ENCODE results near the gene IMMP2L. TPM values are rescaled to one million over a fixed set of nuclear protein-coding genes. Genes with fewer than 3 reads are reported as not detected.

The IMMP2L gene
- total and polyA plus RNA-seq, 2 of the 13 experiments (the other 11 are each of a cell fraction or from before 2014, with no cell fraction given) = 7.8 to 16.9 TPM

- TF ChIP-seq SNAPC4 (CRISPR knock-in tag; IDR thresholded peaks at IDR 0.05) = no peak
- TF ChIP-seq FOXP4 (CRISPR knock-in tag; IDR thresholded peaks at IDR 0.05) = no peak
- TF ChIP-seq PAF1 (CRISPR knock-in tag; IDR thresholded peaks at IDR 0.05) = no peak
- no peak for TF ChIP-seq ISL2 (CRISPR knock-in tag; IDR thresholded peaks at IDR 0.05)
Observed at GRCh38 chr7:111057066-111057465, 505.2 kb downstream of the IMMP2L start (continued).

- ATAC-seq (no peak), FAIRE-seq (no peak)
- intact Hi-C loops (cut with micrococcal nuclease; ENCODE audit: unreplicated experiment) = no loop called here
- TF ChIP-seq ZNF136 (CRISPR knock-in tag; IDR thresholded peaks at IDR 0.05; ENCODE audit: low read depth) (no peak), ZBTB37 (CRISPR knock-in tag; IDR thresholded peaks at IDR 0.05) (no peak), E2F2 (CRISPR knock-in tag; IDR thresholded peaks at IDR 0.05; ENCODE audit: borderline replicate concordance) (no peak), MAFK (conservative IDR thresholded peaks at IDR 0.05 in 1 of 2, IDR thresholded peaks at IDR 0.05 in 1 of 2; ENCODE audit: low read length in 2 of 2) (peak; percentile 92 to 96), PATZ1 (CRISPR knock-in tag; IDR thresholded peaks at IDR 0.05) (no peak), TGIF2 (CRISPR knock-in tag; IDR thresholded peaks at IDR 0.05) (no peak)
Observed at GRCh38 chr7:111056371-111056770, 505.9 kb downstream of the IMMP2L start.

More at GRCh38 chr7:111056371-111056770, 505.9 kb downstream of the IMMP2L start:
- no peaks in the 10 kb centered on the region for H3K4me1 ChIP-seq (ENCODE audit: insufficient read depth, low read length)
- H3K36me3 ChIP-seq (replicated peaks in 1 of 2; ENCODE audit: control insufficient read depth in 1 of 2, insufficient read depth in 2 of 2, low read length in 2 of 2) = no peaks in the 10 kb centered on the region
- ChIA-PET POLR2A (no interaction called here), CTCF (ENCODE audit: low intra/inter-chr PET ratio, low total read pairs) (no interaction called here)
- H3K27ac ChIP-seq (ENCODE audit: extremely low read length, insufficient read depth, low read length) = no peak overlapping the region
- no peaks in the 10 kb centered on the region for H3K9me3 ChIP-seq (ENCODE audit: low read length)
- in situ Hi-C loops (cut with HindIII; ENCODE audit: extremely low pct_ligation_motif_present, low pct_unique_long_range_greater_than_20kb) = no loop called here
- no peak overlapping the region for H3K4me3 ChIP-seq (replicated peaks in 1 of 3; ENCODE audit: insufficient read depth in 1 of 3, low read depth in 2 of 3, low read length in 3 of 3)
- BruUV-seq (replicated peaks) = no TSS peak
- no peaks in the 10 kb centered on the region for H3K27me3 ChIP-seq (ENCODE audit: control insufficient read depth in 1 of 2, insufficient read depth in 2 of 2, low read length in 2 of 2)
- H3K79me2 ChIP-seq (ENCODE audit: insufficient read depth, low read length) = no peaks in the 10 kb centered on the region
- no peak for DNase-seq (ENCODE audit: low spot score)
- no peaks in the 10 kb centered on the region for H4K20me1 ChIP-seq (ENCODE audit: insufficient read depth, low read length)
- 43% methylated on average over 2 of the region's 2 CpGs for WGBS (ENCODE audit: low lambda C conversion rate)
- no peak overlapping the region for H3K9ac ChIP-seq (ENCODE audit: insufficient read depth, low read depth, low read length)
- H3K4me2 ChIP-seq (ENCODE audit: low read depth, low read length) = no peak overlapping the region
- H2AFZ ChIP-seq (ENCODE audit: low read length) = no peak overlapping the region

All from HepG2 (cell line).